ENCODE measurements around the gene COL12A1.
"Not testable (repeated sequence)": the region's sequence is repeated elsewhere in the genome, so short reads cannot be mapped to it uniquely, and the experiment has no call there.

The COL12A1 gene

DNA sequence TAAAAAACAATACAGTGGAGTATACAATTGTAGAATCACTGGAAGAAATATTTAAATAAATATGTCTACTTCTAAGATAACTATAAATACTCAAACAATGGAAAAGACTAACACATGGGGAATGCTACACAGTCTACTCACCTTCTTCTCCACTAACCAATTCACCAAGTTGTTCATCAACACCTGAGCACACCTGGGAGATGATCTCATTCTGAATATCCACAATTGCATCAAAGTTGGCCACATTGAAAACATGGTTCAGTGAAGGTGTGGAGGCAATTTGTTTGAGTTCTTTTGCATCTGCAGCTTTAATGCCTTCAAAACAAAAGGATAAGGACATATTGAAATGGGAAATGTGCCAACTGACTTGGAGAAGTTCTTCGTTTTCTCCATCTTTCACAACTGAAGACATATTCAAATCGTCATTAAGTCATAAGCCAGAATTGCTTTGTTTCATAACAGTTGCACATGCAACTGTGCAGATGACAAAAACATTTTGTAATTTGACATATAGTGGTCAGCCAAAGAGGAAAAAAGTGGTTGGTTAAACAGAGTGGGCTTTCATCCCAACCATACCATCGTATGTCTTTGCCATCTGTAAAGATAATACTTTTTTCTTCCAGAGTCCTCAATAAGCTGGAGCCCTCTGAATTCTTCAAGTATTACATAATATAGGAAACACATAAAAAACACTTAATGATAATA, 17.5 kb downstream of the COL12A1 start:
- CTCF ChIA-PET = interaction anchor here (0.7 kb wide), 1 partner anchor 109 kb away, joined by 3 read pairs; no protein-coding TSS in a partner anchor
- no peak for DNase-seq (ENCODE audit: low spot score)

DNA sequence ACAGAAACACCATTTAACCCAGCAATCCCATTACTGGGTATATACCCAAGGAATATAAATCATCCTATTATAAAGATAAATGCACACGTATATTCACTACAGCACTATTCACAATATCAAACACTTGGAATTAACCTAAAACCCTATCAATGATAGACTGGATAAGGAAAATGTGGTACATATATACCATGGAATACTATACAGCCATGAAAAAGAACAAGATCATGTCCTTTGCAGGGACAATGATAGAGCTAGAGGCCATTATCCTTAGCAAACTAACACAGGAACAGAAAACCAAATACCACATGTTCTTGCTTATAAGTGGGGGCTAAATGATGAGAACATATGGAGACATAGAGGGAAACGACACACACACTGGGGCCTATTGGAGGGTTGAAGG, 19.3 kb downstream of the COL12A1 start:
- DNase-seq (ENCODE audit: low spot score); POLR2A ChIA-PET (ENCODE audit: low non-redundant PET); CTCF ChIA-PET; H3K27ac ChIP-seq: not testable (repeated sequence)

More for the DNA sequence above, 17.5 kb downstream of the COL12A1 start:
- POLR2A ChIA-PET (ENCODE audit: low non-redundant PET) = no interaction called here
- TF ChIP-seq, protein P1, sequence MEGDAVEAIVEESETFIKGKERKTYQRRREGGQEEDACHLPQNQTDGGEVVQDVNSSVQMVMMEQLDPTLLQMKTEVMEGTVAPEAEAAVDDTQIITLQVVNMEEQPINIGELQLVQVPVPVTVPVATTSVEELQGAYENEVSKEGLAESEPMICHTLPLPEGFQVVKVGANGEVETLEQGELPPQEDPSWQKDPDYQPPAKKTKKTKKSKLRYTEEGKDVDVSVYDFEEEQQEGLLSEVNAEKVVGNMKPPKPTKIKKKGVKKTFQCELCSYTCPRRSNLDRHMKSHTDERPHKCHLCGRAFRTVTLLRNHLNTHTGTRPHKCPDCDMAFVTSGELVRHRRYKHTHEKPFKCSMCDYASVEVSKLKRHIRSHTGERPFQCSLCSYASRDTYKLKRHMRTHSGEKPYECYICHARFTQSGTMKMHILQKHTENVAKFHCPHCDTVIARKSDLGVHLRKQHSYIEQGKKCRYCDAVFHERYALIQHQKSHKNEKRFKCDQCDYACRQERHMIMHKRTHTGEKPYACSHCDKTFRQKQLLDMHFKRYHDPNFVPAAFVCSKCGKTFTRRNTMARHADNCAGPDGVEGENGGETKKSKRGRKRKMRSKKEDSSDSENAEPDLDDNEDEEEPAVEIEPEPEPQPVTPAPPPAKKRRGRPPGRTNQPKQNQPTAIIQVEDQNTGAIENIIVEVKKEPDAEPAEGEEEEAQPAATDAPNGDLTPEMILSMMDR (conservative IDR thresholded peaks at IDR 0.05; ENCODE audit: low read depth) = no peak
- no peak overlapping the region for H3K27ac ChIP-seq

DNA sequence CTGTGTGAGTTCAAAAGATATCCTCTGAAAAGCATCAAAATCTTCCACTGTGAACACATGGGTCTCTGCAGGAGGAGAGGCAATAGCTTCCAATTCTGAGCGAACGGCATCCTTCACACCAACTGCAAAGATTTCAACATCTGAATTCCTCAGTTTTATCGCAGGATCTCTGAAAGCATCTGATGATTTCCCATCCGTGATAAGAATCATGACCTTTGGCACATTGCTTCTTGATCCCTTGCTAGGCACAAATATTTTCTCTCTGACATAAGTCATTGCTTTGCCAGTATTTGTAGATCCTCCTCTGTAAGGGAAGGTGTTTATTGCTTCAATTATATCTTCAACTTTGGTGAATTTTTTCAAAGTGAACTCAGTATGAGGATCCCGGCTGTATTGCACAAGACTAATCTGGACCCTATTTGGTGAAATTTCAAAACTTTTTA, 22.7 kb downstream of the COL12A1 start:
- no peak overlapping the region for H3K27ac ChIP-seq
- no peak for DNase-seq (ENCODE audit: low spot score)
- TF ChIP-seq, protein P1 (conservative IDR thresholded peaks at IDR 0.05; ENCODE audit: low read depth) = no peak
- CTCF ChIA-PET = no interaction called here
- POLR2A ChIA-PET (ENCODE audit: low non-redundant PET) = no interaction called here

DNA sequence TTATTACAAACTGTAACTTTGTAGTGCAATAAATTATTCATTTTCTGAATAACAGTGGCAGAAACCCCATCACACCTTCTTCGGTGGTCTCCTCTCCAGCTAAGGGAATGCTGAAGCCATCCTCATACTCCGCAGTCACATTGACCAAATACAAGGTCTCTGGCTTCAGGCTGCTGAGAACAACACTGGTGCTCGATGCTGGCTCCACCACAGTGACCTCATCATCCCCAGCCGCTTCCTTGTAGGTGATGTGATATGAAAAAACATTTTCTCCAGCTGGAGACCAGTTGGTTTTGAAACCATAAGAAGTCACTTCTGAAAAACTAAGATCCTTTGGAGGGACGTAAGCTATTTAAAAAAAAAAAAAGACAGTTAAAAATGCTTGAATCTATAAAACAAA, 25.0 kb downstream of the COL12A1 start:
- no peak overlapping the region for H3K27ac ChIP-seq
- POLR2A ChIA-PET (ENCODE audit: low non-redundant PET) = no interaction called here
- CTCF ChIA-PET = no interaction called here
- TF ChIP-seq, protein P1 (conservative IDR thresholded peaks at IDR 0.05; ENCODE audit: low read depth) = no peak
- DNase-seq (ENCODE audit: low spot score) = no peak

DNA sequence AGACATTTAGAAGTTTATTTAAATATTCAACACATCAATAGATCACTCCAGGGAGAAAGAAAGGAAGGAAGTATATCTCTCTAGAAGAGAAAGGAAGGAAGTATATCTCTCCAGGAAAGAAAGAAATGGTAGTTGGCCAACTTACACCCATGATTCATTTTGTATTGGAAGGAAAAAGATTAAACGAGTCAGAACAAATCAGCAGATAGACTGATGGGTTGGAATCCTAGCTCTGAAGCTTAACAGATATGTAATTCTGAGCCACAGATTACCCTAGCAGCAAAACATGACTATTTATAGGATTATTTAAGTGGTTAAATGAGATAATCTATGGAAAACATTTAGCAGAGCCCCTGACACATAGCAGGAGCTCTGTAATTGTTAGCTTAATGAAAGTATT, 27.1 kb downstream of the COL12A1 start:
- no peak overlapping the region for H3K27ac ChIP-seq
- TF ChIP-seq, protein P1 (conservative IDR thresholded peaks at IDR 0.05; ENCODE audit: low read depth) = no peak
- CTCF ChIA-PET = no interaction called here
- POLR2A ChIA-PET (ENCODE audit: low non-redundant PET) = no interaction called here
- DNase-seq (ENCODE audit: low spot score) = no peak

DNA sequence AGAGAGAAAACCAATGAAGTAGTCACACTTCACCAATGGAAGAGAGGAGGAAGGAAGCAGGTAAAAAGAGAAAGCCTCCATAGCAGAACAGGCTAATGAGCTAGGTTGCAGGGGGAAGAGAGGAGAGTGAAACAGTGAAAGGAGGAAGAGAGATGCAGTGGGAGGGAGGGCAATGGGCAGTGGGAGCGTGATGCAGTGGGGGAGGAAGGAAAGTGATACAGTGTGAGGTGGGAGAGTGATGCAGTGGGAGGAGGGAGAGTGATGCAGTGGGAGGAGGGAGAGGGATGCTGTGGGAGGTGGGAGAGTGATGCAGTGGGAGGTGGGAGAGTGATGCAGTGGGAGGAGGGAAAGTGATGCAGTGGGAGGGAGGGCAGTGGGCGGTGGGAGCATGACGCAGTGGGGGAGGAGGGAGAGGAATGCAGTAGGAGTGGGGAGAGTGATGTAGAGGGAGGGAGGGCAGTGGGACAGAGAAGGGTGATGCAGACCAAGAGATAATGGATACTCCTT, 29.7 kb downstream of the COL12A1 start:
- no peak overlapping the region for H3K27ac ChIP-seq
- TF ChIP-seq, protein P1 (conservative IDR thresholded peaks at IDR 0.05; ENCODE audit: low read depth) = no peak
- DNase-seq (ENCODE audit: low spot score) = no peak
- CTCF ChIA-PET = interaction anchor here (0.7 kb wide), 1 partner anchor 27 kb away, joined by 3 read pairs; no protein-coding TSS in a partner anchor
- POLR2A ChIA-PET (ENCODE audit: low non-redundant PET) = no interaction called here

DNA sequence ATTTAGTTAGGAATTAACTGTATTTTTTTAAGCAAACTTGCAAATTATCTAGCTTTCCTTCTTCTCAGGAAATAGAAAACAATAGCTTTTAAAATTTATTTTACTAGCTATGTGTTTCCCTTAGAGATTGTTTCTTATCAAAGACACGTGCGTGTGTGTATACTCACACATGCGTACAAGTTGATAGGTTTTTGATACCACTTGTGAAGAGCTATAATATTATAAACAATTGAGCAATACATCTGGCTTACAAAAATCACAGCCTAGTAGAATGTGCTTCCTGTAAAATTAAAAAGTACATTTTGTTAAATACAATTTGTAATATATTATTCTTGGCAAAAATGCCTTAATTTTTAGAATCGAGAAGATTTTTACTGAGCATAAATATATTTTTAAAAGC, 33.9 kb downstream of the COL12A1 start:
- CTCF ChIA-PET = no interaction called here
- POLR2A ChIA-PET (ENCODE audit: low non-redundant PET) = no interaction called here
- TF ChIP-seq, protein P1 (conservative IDR thresholded peaks at IDR 0.05; ENCODE audit: low read depth) = no peak
- no peak for DNase-seq (ENCODE audit: low spot score)
- H3K27ac ChIP-seq = no peak overlapping the region

Data from RWPE1 (cell line).